ENCODE measurements around the gene GGA3. TPM values are rescaled to one million over a fixed set of nuclear protein-coding genes. Genes with fewer than 3 reads are reported as not detected.

The GGA3 gene
- total RNA-seq, 4 donors from 2014 or later: 14.6 to 31.4 (median 21.2) TPM

DNA sequence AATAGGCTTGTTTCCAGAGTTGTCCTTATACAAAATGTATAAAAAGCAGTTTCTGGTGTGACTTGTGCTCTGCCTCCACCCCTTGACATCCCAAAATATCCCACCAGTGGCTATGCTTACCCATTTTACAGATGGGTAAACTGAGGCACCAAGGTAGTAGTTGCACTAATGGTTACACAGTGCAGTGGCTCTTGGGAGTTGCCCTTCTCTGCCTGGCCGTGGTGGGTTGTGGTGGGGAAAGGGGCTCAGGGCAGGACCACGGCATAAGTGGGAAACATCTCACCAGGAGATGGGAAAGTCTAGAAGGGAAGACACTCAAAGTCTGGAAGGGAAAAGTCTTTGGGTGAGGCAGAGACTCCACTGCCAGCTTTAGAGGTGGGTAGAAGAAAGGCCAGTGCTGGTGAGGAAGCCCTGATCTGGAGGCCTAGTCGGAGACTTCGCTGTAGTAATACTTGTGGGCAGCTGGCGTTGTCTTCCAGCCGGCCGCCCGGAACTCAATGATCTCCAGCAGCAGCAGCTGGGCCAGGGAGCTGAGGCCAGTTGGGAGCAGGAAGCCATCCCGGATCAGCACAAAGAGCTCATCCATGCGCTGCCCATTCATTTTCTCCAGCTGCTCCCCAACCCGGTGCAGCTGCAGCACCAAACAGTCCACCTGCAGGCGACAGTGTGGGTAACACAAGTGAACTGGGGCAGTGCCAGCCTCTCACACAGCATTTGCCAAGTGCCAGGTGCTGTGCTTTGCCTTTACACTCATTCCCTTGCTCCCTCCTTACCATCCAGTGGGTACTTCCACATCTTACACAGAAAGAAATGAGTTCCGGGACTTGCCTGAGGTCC, 5.1 kb upstream of the GGA3 start:
- Histone ChIP-seq H3K27ac (replicated peaks in 1 of 4) (no peak overlapping the region), H3K27me3 (peaks cover 0 to 3% (median 0%) of the 10 kb centered on the region in 4 donors), H3K4me1 (peaks cover 18 to 43% (median 34%) of the 10 kb centered on the region in 4 donors), H3K36me3 (peaks cover 25 to 49% (median 42%) of the 10 kb centered on the region in 4 donors), H3K4me3 (no peak overlapping the region), H3K9me3 (no peaks in the 10 kb centered on the region)
- no peak for DNase-seq (ENCODE audit: extremely low spot score)
- intact Hi-C loops (cut with DNase I): no loop called here
- WGBS: 85% methylated on average over 12 of the region's 13 CpGs
- TF ChIP-seq, protein P1, sequence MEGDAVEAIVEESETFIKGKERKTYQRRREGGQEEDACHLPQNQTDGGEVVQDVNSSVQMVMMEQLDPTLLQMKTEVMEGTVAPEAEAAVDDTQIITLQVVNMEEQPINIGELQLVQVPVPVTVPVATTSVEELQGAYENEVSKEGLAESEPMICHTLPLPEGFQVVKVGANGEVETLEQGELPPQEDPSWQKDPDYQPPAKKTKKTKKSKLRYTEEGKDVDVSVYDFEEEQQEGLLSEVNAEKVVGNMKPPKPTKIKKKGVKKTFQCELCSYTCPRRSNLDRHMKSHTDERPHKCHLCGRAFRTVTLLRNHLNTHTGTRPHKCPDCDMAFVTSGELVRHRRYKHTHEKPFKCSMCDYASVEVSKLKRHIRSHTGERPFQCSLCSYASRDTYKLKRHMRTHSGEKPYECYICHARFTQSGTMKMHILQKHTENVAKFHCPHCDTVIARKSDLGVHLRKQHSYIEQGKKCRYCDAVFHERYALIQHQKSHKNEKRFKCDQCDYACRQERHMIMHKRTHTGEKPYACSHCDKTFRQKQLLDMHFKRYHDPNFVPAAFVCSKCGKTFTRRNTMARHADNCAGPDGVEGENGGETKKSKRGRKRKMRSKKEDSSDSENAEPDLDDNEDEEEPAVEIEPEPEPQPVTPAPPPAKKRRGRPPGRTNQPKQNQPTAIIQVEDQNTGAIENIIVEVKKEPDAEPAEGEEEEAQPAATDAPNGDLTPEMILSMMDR (IDR thresholded peaks at IDR 0.05): no peak
- no peak for TF ChIP-seq POLR2A (IDR thresholded peaks at IDR 0.05; ENCODE audit: low read depth)
- no peak for TF ChIP-seq POLR2AphosphoS5 (IDR thresholded peaks at IDR 0.05)
- no peak for TF ChIP-seq EP300 (IDR thresholded peaks at IDR 0.05)

DNA sequence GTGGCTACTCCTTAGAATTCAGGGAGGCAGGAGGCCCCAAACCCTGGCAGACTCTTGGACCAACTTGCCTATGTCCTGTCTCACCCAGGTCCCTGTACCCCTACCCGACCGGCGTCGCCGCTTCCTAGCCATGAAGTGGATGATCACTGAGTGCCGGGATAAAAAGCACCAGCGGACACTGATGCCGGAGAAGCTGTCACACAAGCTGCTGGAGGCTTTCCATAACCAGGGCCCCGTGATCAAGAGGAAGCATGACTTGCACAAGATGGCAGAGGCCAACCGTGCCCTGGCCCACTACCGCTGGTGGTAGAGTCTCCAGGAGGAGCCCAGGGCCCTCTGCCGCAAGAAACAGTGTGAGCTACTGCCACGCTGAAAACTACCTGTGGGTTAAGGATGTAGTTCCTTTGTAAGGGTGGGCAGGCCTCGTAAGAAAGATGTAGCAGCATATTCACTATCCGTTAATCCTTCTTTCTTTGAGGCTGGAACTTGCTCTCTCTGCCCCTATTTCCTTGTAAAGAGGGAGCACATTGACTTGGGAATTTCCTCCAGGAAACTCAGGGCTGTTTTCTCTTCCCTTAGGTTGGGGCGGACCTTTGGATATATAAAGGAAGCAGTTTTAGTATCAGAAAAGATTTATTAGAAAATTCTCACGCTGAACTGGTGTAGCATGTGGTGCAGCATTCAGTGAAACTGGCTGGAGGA, 4.4 kb upstream of the GGA3 start:
- Histone ChIP-seq H3K4me1 (peaks cover 18 to 43% (median 33%) of the 10 kb centered on the region in 4 donors), H3K27me3 (no peaks in the 10 kb centered on the region), H3K9me3 (no peaks in the 10 kb centered on the region), H3K4me3 (no peak overlapping the region), H3K27ac (replicated peaks in 1 of 4) (no peak overlapping the region), H3K36me3 (peaks cover 25 to 49% (median 42%) of the 10 kb centered on the region in 4 donors)
- 93% methylated on average over 14 of the region's 17 CpGs for WGBS
- no peak for DNase-seq (ENCODE audit: extremely low spot score)
- intact Hi-C loops (cut with DNase I): no loop called here
- TF ChIP-seq POLR2A (IDR thresholded peaks at IDR 0.05; ENCODE audit: low read depth) (no peak), POLR2AphosphoS5 (IDR thresholded peaks at IDR 0.05) (no peak), EP300 (IDR thresholded peaks at IDR 0.05) (no peak)
- TF ChIP-seq, protein P1 (IDR thresholded peaks at IDR 0.05): no peak

DNA sequence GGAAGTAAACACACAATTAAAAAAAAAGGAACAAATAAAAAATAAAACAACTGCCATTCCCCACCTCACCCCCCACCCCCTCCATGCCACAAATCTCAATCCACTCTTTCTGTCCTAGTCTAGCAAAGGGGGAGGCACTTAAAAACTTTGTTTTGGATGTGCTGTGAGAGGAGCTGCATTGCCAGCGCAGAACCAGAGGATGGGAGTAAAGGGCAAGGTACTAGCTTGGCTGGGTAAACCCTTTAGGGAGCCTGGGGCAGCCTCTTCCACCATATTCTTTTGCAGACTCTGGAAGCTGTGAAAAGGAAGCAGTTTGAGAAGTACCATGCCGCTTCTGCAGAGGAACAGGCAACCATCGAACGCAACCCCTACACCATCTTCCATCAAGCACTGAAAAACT, 1.6 kb upstream of the GGA3 start:
- intact Hi-C loops (cut with DNase I): no loop called here
- peaks cover 25 to 49% (median 42%) of the 10 kb centered on the region in 4 donors for H3K36me3 ChIP-seq
- TF ChIP-seq EP300 (IDR thresholded peaks at IDR 0.05) (no peak), POLR2A (IDR thresholded peaks at IDR 0.05; ENCODE audit: low read depth) (no peak), POLR2AphosphoS5 (IDR thresholded peaks at IDR 0.05) (no peak)
- TF ChIP-seq, protein P1 (IDR thresholded peaks at IDR 0.05): no peak
- DNase-seq (ENCODE audit: extremely low spot score): no peak
- H3K27ac ChIP-seq (replicated peaks in 1 of 4): no peak overlapping the region
- peaks cover 29 to 54% (median 40%) of the 10 kb centered on the region in 4 donors for H3K4me1 ChIP-seq
- peak overlapping the region in 1 of 4 donors; percentile 78 for H3K4me3 ChIP-seq
- 89% methylated on average over 4 of the region's 4 CpGs for WGBS
- H3K9me3 ChIP-seq: no peaks in the 10 kb centered on the region
- no peaks in the 10 kb centered on the region for H3K27me3 ChIP-seq

DNA sequence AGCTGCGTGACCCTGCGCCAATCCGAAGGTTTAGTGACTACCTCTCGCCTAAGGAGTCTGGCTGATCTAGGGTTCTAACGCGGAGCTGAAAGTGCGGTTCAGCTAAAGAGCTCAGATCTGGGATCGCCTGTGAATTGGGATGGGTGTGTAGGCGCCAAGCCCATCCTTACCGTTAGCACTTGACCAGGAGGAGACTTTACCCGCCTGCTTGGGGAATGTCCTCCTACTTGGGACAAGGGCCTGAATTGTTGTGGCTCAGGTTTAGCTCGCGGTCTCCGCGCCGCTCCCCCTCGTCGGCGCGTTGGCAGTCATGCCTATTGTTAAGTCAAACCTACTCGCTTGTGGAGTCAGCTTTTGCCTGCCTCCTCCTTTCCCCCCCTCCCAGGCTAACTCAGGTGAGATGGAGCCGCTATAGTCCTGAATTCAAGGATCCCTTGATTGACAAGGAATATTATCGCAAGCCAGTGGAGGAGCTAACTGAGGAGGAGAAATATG, 753 bp upstream of the GGA3 start:
- no peaks in the 10 kb centered on the region for H3K9me3 ChIP-seq
- under 1% methylated on average over 19 of the region's 23 CpGs for WGBS
- DNase-seq (ENCODE audit: extremely low spot score): no peak
- H3K27me3 ChIP-seq: no peaks in the 10 kb centered on the region
- H3K4me1 ChIP-seq: peaks cover 29 to 47% (median 38%) of the 10 kb centered on the region in 4 donors
- intact Hi-C loops (cut with DNase I): no loop called here
- TF ChIP-seq, protein P1 (IDR thresholded peaks at IDR 0.05): no peak
- no peak for TF ChIP-seq POLR2AphosphoS5 (IDR thresholded peaks at IDR 0.05)
- no peak for TF ChIP-seq EP300 (IDR thresholded peaks at IDR 0.05)
- no peak for TF ChIP-seq POLR2A (IDR thresholded peaks at IDR 0.05; ENCODE audit: low read depth)
- H3K27ac ChIP-seq (replicated peaks in 1 of 4): peak overlapping the region; percentile 87 to 97 (median 92)
- H3K4me3 ChIP-seq: peak overlapping the region; percentile 78 to 95 (median 88)
- peaks cover 25 to 43% (median 39%) of the 10 kb centered on the region in 4 donors for H3K36me3 ChIP-seq

Measured in esophagus muscularis mucosa (tissue), 4 donors.